GM18499 (cell line): ENCODE measurements around the gene ITGB3BP.
"Not testable (repeated sequence)": the region's sequence is repeated elsewhere in the genome, so short reads cannot be mapped to it uniquely, and the experiment has no call there.

Experiments used
- ATAC-seq: cut with Tn5 transposase; IDR thresholded peaks from one replicate; pipeline ENCODE4 v1.9.1; 2021; ENCODE audit warnings: moderate number of reproducible peaks; ENCODE audit not compliant: insufficient read depth, unreplicated experiment

ITGB3BP gene

GRCh38 chr1:63429281-63429680 is 93.7 kb downstream of the ITGB3BP start:
- ATAC-seq, result no peak

- ATAC-seq, result no peak
These were observed 94.2 kb downstream of the ITGB3BP start for GRCh38 chr1:63428815-63429214.

- ATAC-seq, result no peak
These were observed 99.4 kb downstream of the ITGB3BP start for GRCh38 chr1:63423649-63424048.

- ATAC-seq, result not testable (repeated sequence)
These were observed 102.3 kb downstream of the ITGB3BP start for GRCh38 chr1:63420746-63421145.

- no peak for ATAC-seq
These were observed 104.9 kb downstream of the ITGB3BP start for GRCh38 chr1:63418101-63418500.

GRCh38 chr1:63414691-63415365 is 108.2 kb downstream of the ITGB3BP start:
- no peak for ATAC-seq

GRCh38 chr1:63413394-63413793 is 109.6 kb downstream of the ITGB3BP start:
- no peak for ATAC-seq

GRCh38 chr1:63411066-63411465 is 112.0 kb downstream of the ITGB3BP start:
- no peak for ATAC-seq

- no peak for ATAC-seq
These were observed 114.7 kb downstream of the ITGB3BP start for GRCh38 chr1:63408331-63408730.

GRCh38 chr1:63407002-63407401 is 116.0 kb downstream of the ITGB3BP start:
- no peak for ATAC-seq

GRCh38 chr1:63405987-63406386 is 117.0 kb downstream of the ITGB3BP start:
- ATAC-seq, result no peak

GRCh38 chr1:63405021-63405420 is 118.0 kb downstream of the ITGB3BP start:
- no peak for ATAC-seq

- ATAC-seq, result no peak
These were observed 119.6 kb downstream of the ITGB3BP start for GRCh38 chr1:63403386-63403785.

- no peak for ATAC-seq
These were observed 121.1 kb downstream of the ITGB3BP start for GRCh38 chr1:63401945-63402344.
